K562 (cell line): Measurements from ENCODE around the gene SYT13. TPM values are rescaled to one million over a fixed set of nuclear protein-coding genes. Genes with fewer than 3 reads are reported as not detected.

Source experiments
- ATAC-seq: fragments of 200-7000 bp; cut with Tn5 transposase; 3 replicates; pipeline ENCODE4 v1.9.1; 2020; ENCODE audit warnings: moderate library complexity
- BruUV-seq: library from RNA; stranded (reverse); fragments of 400-500 nt; replicated peaks from 2 replicates; lab custom pipeline; 2021; lab: Mats Ljungman, UMichigan
- CTCF ChIA-PET: fragments of 300-600 bp; formaldehyde crosslinking; extraction: SDS; loops from one replicate; lab custom pipeline; 2021; ENCODE audit warnings: low intra/inter-chr PET ratio; lab: Yijun Ruan, JAX
- POLR2A ChIA-PET: fragments of 300-600, 350-650 bp; sonication (Branson Sonifier 250); formaldehyde crosslinking; extraction: SDS; loops from one replicate; lab custom pipeline; 2021; ENCODE audit warnings: antibody characterized with exemption, inconsistent platforms; lab: Yijun Ruan, JAX
- DNase-seq, 4 experiments: peaks; one replicate each; pipeline versions ENCODE4 v3.0.0 to v3.0.0-alpha.2; 2011 to 2018; ENCODE audit warnings: low spot score in 3 of 4, mixed read lengths in 3 of 4; ENCODE audit errors: extremely low read depth in 1 of 4
- FAIRE-seq: peaks from 2 replicates; lab custom pipeline; 2011; peaks lifted over from hg19 to GRCh38; lab: Jason Lieb, UNC
- H2AFZ ChIP-seq: 2 replicates; pipeline ENCODE4 v1.6.0; 2011; ENCODE audit warnings: low read depth, low read length, control low read depth, inconsistent platforms
- H3K27ac ChIP-seq: fragments of 200-600 bp; 3 replicates; pipeline ENCODE4 v1.8.0; 2011; ENCODE audit warnings: low read depth, mild to moderate bottlenecking, control low read depth, inconsistent platforms, low read length, moderate library complexity, mixed read lengths; ENCODE audit errors: extremely low read depth
- H3K27me3 ChIP-seq, 2 experiments: fragments of 300-600 bp in 1 of 2; 2 replicates in 1 of 2; 3 replicates in 1 of 2; pipeline versions ENCODE4 v1.6.0 to v1.8.0; 2011; ENCODE audit warnings: inconsistent platforms in 2 of 2, low read length in 2 of 2, mild to moderate bottlenecking in 1 of 2, mixed read lengths in 1 of 2, moderate library complexity in 1 of 2; ENCODE audit not compliant: control insufficient read depth in 2 of 2, insufficient read depth in 2 of 2
- H3K36me3 ChIP-seq: fragments of 300-600 bp; 3 replicates; pipeline ENCODE4 v1.8.0; 2011; ENCODE audit warnings: mild to moderate bottlenecking, low read length, inconsistent platforms; ENCODE audit not compliant: control insufficient read depth, insufficient read depth
- H3K4me1 ChIP-seq, 2 experiments: fragments of 200-600 bp in 1 of 2; replicated peaks in 1 of 2; 2 replicates in 1 of 2; 3 replicates in 1 of 2; pipeline versions ENCODE4 v1.5.1 to v1.8.0; 2011; ENCODE audit warnings: inconsistent platforms in 2 of 2, low read length in 2 of 2, mild to moderate bottlenecking in 1 of 2, mixed read lengths in 1 of 2, moderate library complexity in 1 of 2; ENCODE audit not compliant: control insufficient read depth in 2 of 2, insufficient read depth in 2 of 2
- H3K4me2 ChIP-seq: 2 replicates; pipeline ENCODE4 v1.6.1; 2011; ENCODE audit warnings: low read length, control low read depth, inconsistent platforms, mixed read lengths; ENCODE audit not compliant: insufficient read depth
- H3K4me3 ChIP-seq: fragments of 200-600 bp; sonication (generic), shearing (Covaris generic); 2 replicates; pipeline ENCODE4 v1.5.1; 2016; ENCODE audit warnings: control low read depth, inconsistent platforms
- H3K79me2 ChIP-seq: fragments of 200-600 bp; 3 replicates; pipeline ENCODE4 v1.8.0; 2011; ENCODE audit warnings: low read length, inconsistent platforms; ENCODE audit not compliant: control insufficient read depth, insufficient read depth
- H3K9ac ChIP-seq, 2 experiments: 2 replicates each; pipeline versions ENCODE4 v1.6.0 to v1.6.1; 2011; ENCODE audit warnings: low read depth in 2 of 2, low read length in 2 of 2, control low read depth in 1 of 2, inconsistent platforms in 1 of 2, mild to moderate bottlenecking in 1 of 2, mixed read lengths in 1 of 2; ENCODE audit not compliant: insufficient read depth in 1 of 2
- H3K9me1 ChIP-seq: one replicate; pipeline ENCODE4 v1.6.0; 2011; ENCODE audit warnings: inconsistent platforms, mild to moderate bottlenecking, low read length, moderate library complexity; ENCODE audit not compliant: control insufficient read depth, insufficient read depth
- H3K9me3 ChIP-seq: replicated peaks from 2 replicates; pipeline ENCODE4 v1.5.1; 2011; ENCODE audit warnings: low read depth, low read length, inconsistent platforms; ENCODE audit not compliant: control insufficient read depth, insufficient read depth
- H4K20me1 ChIP-seq: replicated peaks from 2 replicates; pipeline ENCODE4 v1.6.1; 2011; ENCODE audit warnings: low read length, inconsistent platforms, mixed read lengths; ENCODE audit not compliant: control insufficient read depth, insufficient read depth
- CHD1 ChIP-seq: fragments of 200-600 bp; sonication (generic); IDR thresholded peaks from one replicate; pipeline ENCODE4 v1.6.1; 2012; ENCODE audit warnings: mild to moderate bottlenecking, moderate library complexity, low read length, inconsistent platforms
- CREB1 ChIP-seq, 2 experiments: sonication (generic) in 1 of 2; formaldehyde crosslinking in 1 of 2; IDR thresholded peaks; 2 replicates each; pipeline versions ENCODE4 v1.6.1 to v1.8.0; 2012 to 2022; ENCODE audit warnings: inconsistent platforms in 1 of 2, mild to moderate bottlenecking in 1 of 2, missing genetic modification reagents in 1 of 2, moderate library complexity in 1 of 2
- GATAD2A ChIP-seq: fragments of 450-650 bp; IDR thresholded peaks from 2 replicates; pipeline ENCODE4 v1.6.1; 2017
- HNRNPK ChIP-seq: fragments of 200-400 bp; formaldehyde crosslinking; IDR thresholded peaks from one replicate; pipeline ENCODE4 v1.6.1; 2018; ENCODE audit warnings: mild to moderate bottlenecking, low read depth, low read length; ENCODE audit not compliant: poor library complexity, severe bottlenecking
- KLF6 ChIP-seq: fragments of 250-450 bp; sonication (Bioruptor Pico); IDR thresholded peaks from 2 replicates; pipeline ENCODE4 v1.4.0; 2020; ENCODE audit warnings: mild to moderate bottlenecking, moderate library complexity, borderline replicate concordance
- NUFIP1 ChIP-seq: fragments of 450-650 bp; IDR thresholded peaks from 2 replicates; pipeline ENCODE4 v1.6.1; 2018; ENCODE audit not compliant: partially characterized antibody
- POLR2AphosphoS2 ChIP-seq: IDR thresholded peaks from 2 replicates; pipeline ENCODE4 v1.6.1; 2012; ENCODE audit warnings: low read length, improper control_type of control experiment
- ZC3H4 ChIP-seq: sonication (generic); formaldehyde crosslinking; IDR thresholded peaks from 2 replicates; pipeline ENCODE4 v1.9.0; 2021; ENCODE audit warnings: missing genetic modification reagents, borderline replicate concordance
- ZNF224 ChIP-seq: sonication (generic); formaldehyde crosslinking; IDR thresholded peaks from 2 replicates; pipeline ENCODE4 v1.8.0; 2022; ENCODE audit warnings: mild to moderate bottlenecking, missing genetic modification reagents
- ZSCAN32 ChIP-seq: fragments of 450-650 bp; formaldehyde crosslinking; IDR thresholded peaks from 2 replicates; pipeline ENCODE4 v1.4.0; 2020; ENCODE audit warnings: mild to moderate bottlenecking, moderate library complexity
- WGBS: fragments of 100-300 bp; shearing (Covaris generic); methylation state at CpG from one replicate; pipeline ENCODE4 v1.1.6; 2016; ENCODE audit warnings: low coverage, mixed read lengths; ENCODE audit not compliant: insufficient coverage; ENCODE audit errors: missing lambda C conversion rate; 5-methylcytosine and 5-hydroxymethylcytosine counted together
- in situ Hi-C: fragments of 300-500 bp; cut with MboI; formaldehyde crosslinking; loops from 4 replicates; pipeline ENCODE4 v1.15.0; 2018; ENCODE audit warnings: inconsistent platforms, mixed read lengths
- intact Hi-C: fragments of 100-400 bp; cut with micrococcal nuclease; formaldehyde crosslinking; loops from 2 replicates; pipeline ENCODE4 v1.14.2; 2022
- polyA plus RNA-seq, 8 experiments: library from polyadenylated mRNA; depleted of rRNA in 4 of 8; stranded (reverse) in 5 of 8; unstranded in 3 of 8; fragments of >200 nt; fragmentation: Nextera tagmentation in 2 of 8; fragmentation: Illumina TruSeq in 1 of 8; extraction: Ambion mirVana in 2 of 8; extraction: Trizol in 1 of 8; gene quantifications; 2 replicates each; pipeline versions ENCODE4 v1.2.1 to v1.2.3, GENCODE V29; 2011 to 2014; ENCODE audit warnings: inconsistent platforms in 1 of 8, missing spikeins in 1 of 8
- total RNA-seq, 7 experiments: library from RNA; depleted of rRNA in 6 of 7; stranded (reverse); fragments of >200 nt in 6 of 7; fragmentation: Illumina TruSeq in 2 of 7; extraction: Trizol in 2 of 7; gene quantifications; 2 replicates each; pipeline versions ENCODE4 v1.2.1 to v1.2.3, GENCODE V29; 2011 to 2021; ENCODE audit warnings: low replicate concordance in 1 of 7
- TF ChIP-seq, protein P1 (sequence below): sonication (generic); formaldehyde crosslinking; IDR thresholded peaks from 2 replicates; pipeline ENCODE4 v1.8.0; 2022; ENCODE audit warnings: mild to moderate bottlenecking, missing genetic modification reagents

SYT13 gene
- total and polyA plus RNA-seq, 9 of the 15 experiments (the other 6 are each of a cell fraction or from before 2014, with no cell fraction given): under 0.01 to 0.13 (median 0.08) TPM; not detected in 2

DNA sequence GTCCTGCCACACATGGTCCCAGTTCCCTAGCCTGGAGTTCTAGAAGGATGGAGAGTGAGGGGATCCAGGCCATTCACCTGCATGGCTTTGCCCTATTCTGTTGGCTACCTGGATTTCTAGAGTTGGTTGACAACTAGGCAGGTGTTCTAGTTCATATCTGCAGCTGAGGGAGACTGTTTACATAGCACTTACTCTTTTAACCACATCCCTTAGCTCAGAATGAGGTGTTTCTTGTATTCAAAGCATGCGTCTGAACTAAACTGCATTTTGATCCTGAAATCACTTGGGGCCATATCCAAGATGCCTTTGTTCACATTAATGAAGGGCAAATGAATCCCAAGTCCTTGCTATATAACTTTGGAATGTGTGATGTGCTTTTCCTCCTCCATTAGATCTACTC, 60.9 kb downstream of the SYT13 start:
- Histone ChIP-seq H3K4me3 (no peak overlapping the region), H3K4me1 (no peaks in the 10 kb centered on the region), H3K9me1 (no peaks in the 10 kb centered on the region), H3K27ac (no peak overlapping the region), H3K79me2 (no peaks in the 10 kb centered on the region), H3K27me3 (peaks cover 30 to 53% of the 10 kb centered on the region in 2 experiments), H4K20me1 (0 out of 2 replicates have a peak, but pooled peaks cover 12% of the 10 kb centered on the region), H3K9ac (no peak overlapping the region), H3K4me2 (no peak overlapping the region), H2AFZ (no peak overlapping the region), H3K9me3 (no peaks in the 10 kb centered on the region), H3K36me3 (no peaks in the 10 kb centered on the region)
- ChIA-PET CTCF (no interaction called here), POLR2A (no interaction called here)
- no TSS peak for BruUV-seq
- intact Hi-C loops: no loop called here
- TF ChIP-seq ZNF224 (CRISPR knock-in tag): no peak
- no peak for TF ChIP-seq CHD1
- TF ChIP-seq POLR2AphosphoS2: no peak
- TF ChIP-seq HNRNPK: no peak
- TF ChIP-seq GATAD2A: no peak
- no peak for TF ChIP-seq ZSCAN32 (CRISPR knock-in tag)
- TF ChIP-seq, protein P1, sequence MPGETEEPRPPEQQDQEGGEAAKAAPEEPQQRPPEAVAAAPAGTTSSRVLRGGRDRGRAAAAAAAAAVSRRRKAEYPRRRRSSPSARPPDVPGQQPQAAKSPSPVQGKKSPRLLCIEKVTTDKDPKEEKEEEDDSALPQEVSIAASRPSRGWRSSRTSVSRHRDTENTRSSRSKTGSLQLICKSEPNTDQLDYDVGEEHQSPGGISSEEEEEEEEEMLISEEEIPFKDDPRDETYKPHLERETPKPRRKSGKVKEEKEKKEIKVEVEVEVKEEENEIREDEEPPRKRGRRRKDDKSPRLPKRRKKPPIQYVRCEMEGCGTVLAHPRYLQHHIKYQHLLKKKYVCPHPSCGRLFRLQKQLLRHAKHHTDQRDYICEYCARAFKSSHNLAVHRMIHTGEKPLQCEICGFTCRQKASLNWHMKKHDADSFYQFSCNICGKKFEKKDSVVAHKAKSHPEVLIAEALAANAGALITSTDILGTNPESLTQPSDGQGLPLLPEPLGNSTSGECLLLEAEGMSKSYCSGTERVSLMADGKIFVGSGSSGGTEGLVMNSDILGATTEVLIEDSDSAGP (CRISPR knock-in tag): no peak
- no peak for TF ChIP-seq ZC3H4 (CRISPR knock-in tag)
- no peak for TF ChIP-seq KLF6 (CRISPR knock-in tag)
- TF ChIP-seq CREB1 (IDR thresholded peaks at IDR 0.05): no peak
- no peak for TF ChIP-seq CREB1 (CRISPR knock-in tag; IDR thresholded peaks at IDR 0.05)
- TF ChIP-seq NUFIP1: no peak
- no peak for ATAC-seq
- 19% methylated on average over 1 of the region's 1 CpG for WGBS
- no peak for DNase-seq
- in situ Hi-C loops: no loop called here
- FAIRE-seq: no peak
